Stimulated activated CD4-positive, alpha-beta T cell treated with anti-CD3 and anti-CD28 coated beads, Interleukin-4, amount 100 ng/mL, for 1 hour (primary cell): Measurements from ENCODE around the gene TMCC1.
"Not testable (repeated sequence)": the region's sequence is repeated elsewhere in the genome, so short reads cannot be mapped to it uniquely, and the experiment has no call there.

Experiments used
- DNase-seq: peaks from one replicate; pipeline ENCODE4 v3.0.0-alpha.2; 2020

Gene TMCC1

DNA sequence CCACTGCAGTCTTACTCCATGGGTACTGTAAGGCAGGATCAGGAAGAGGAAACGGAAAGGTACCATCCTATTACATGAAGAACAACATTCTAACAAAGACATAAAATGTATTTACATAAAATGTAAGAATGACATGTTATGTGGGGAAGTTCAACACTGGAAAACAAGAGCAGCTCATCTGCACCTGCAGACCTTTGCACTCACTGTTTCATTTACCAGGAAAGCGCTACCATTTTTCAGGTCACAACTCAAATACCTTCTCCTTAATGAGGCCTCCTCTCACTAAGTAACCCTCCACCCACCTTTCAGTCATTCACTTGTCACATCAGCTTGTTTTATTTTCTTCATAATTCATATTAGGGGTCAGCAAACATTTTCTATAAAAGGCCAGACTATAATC lies 2.6 kb downstream of the TMCC1 start:
- no peak for DNase-seq

- no peak for DNase-seq
These were observed 3.4 kb downstream of the TMCC1 start for GRCh38 chr3:129890125-129890524.

DNA sequence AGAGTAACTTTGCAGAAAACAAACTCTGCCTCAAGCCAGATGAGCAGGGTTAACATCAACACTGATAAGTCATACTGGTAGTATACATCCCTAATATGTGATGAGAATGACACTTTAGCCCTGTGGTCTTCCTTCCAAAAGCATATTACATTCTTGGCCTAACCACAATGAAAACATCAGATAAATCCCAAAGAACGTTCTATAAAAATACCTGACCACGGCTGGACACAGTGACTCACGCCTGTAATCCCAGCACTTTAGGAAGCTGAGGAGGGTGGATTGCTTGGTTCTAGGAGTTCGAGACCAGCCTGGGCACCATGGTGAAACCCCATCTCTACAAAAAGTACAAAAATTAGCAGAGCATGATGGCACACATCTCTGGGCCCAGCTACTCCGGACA lies 4.7 kb downstream of the TMCC1 start:
- no peak for DNase-seq

- DNase-seq = no peak
These were observed 12.2 kb downstream of the TMCC1 start for GRCh38 chr3:129881261-129881660.

GRCh38 chr3:129878355-129878754 lies 15.2 kb downstream of the TMCC1 start:
- no peak for DNase-seq

DNA sequence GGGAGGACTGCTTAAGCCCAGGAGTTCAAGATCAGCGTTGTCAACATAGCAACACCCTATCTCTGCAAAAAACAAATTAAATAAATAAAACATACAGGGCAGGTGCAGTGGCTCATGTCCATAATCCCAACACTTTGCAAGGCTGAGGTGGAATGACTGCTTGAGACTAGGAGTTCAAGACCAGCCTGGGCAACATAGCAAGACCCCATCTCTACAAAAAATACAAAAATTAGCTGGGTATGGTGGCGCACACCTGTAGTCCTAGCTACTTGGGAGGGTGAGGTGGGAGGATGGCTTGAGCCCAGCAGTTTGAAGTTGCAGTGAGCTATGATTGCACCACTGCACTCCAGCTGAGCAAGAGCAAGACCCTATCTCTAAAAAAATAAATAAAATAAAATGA lies 19.0 kb downstream of the TMCC1 start:
- DNase-seq = not testable (repeated sequence)

DNA sequence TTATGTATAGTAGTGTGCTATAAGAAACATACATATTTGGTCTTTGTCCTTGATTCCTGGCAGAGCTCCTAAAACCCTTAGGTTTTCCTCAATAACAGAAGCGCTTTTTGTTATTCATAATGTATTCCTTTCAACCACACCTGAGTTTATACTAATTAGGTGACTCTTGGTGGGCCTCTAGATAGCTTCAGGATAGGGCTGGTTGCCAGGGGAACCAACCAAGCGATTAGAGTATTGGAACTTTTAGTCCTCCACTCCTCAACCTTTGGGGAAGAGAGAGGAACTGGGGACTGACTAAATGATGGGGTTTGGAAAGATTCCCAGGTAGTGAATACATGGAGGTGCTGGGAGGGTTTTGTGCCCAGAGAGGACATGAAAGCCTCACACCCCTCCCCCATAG lies 24.6 kb downstream of the TMCC1 start:
- DNase-seq = no peak

DNA sequence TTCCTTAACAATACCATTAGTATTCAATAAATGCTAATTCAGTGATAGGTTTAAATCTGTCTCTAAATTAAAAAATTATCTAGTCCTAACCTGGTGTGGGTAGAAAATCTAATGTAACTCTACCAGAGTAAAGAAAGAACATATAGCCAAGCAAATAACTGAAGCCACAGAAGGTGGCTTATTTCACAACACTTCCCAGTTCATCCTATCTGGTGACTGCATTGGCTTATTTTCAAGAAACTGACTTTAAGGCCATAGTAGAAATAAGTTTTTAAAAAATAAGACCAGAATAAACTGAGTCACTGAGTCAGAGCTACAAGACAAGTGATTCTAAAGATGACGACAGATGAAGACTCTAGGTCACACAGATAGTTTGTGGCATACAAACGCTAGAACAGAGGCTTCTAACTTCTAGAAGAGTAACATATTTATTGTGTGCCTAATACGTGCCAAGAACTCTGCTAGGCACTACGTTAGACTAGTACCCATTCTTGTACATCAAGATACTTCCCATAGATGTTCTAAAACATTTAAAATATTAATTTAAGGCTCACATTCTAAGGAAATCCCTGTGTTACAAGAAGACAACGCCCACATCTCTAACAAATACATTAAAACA lies 25.9 kb downstream of the TMCC1 start:
- DNase-seq = no peak

DNA sequence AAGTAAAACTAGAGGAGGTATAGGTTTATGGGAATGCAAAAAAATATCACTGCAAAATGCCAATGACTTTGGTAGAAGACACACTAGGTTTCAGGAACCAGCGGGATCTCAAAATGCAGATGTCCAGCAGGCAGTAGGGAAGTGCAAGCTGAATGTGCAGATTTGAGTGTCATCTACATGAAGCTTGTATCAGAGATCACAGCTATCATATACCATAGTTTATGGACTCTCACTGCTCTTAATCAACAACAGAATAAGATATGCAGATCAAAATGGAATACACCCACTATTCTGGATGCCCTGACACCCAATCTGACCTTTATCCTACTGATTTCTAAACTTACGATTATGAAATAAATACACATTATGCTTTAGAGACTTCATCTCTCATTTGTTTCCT lies 27.7 kb downstream of the TMCC1 start:
- DNase-seq = no peak

DNA sequence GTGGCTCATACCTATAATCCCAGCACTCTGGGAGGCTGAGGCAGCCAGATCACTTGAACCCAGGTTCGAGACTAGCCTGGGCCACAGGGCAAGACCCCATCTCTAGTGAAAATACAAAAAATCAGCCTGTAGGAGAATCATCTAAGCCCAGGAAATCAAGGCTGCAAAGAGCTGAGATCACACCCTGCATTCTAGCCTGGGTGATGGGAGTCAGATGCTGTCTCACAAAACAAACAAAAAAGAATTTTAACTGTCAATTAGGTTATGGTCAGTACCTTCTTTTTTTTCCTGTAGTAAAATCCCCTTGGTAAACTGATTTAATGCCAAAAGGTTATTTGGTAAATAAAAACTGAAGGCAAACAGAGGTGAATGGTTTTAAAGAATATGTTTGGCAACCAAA lies 29.0 kb downstream of the TMCC1 start:
- no peak for DNase-seq

DNA sequence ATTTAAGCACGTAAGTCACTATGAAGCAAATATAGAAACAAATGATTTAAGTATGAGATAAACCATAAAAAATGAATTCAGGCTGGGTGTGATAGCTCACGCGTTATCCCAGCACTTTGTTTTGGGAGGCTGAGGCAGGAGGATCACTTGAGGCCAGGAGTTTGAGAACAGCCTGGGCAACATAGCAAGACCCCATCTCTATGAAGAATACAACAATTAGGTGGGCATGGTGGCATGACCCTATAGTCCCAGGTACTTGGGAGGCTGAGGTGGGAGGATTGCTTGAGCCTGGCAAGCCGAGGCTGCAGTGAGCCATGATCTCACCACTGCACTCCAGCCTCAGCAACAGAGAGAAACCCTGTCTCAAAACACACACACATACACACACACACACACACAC lies 34.2 kb downstream of the TMCC1 start:
- no peak for DNase-seq

- DNase-seq = no peak
These were observed 35.6 kb downstream of the TMCC1 start for GRCh38 chr3:129857899-129858298.

DNA sequence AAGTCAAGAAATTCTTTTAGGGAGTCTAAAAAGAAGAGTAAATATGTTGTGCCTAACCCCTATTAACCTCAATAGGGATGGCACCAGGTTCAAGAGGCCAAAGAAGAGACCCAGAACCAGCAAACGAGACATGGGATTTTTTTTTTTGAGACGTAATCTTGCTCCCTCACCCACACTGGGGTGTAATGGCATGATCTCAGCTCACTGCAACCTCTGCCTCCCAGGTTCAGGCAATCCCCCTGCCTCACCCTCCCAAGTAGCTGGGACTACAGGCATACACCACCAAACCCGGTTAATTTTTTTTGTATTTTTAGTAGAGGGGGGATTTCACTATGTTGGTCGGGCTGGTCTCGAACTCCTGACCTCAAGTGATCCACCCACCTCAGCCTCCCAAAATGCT lies 36.7 kb downstream of the TMCC1 start:
- DNase-seq = not testable (repeated sequence)

DNA sequence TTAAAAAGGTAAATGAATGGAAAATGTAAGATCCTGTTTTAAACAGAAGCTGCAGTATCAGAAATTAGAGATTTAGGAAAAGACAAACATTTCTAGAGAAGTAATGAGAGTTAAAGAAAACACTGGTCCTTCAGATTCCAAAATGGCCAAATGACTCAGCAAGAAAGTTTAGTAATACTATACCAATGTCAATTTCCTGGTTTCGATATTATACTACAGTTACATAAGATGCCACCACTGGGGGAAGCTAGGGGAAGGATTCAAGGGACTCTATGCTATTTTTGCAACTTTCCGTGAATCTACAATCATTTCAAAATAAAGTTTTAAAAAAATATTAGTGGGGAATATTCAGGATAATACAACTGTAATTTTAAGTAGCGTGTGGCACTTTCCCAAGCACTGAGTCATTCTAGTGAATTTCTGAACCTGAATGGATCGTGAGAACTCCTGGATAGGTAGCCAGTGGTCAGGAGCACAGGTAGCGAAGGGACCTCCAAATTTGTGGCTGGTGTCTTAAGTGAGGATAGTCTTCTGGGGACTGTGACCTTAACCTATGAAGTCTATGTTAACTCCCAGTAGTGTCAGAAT lies 37.6 kb downstream of the TMCC1 start:
- no peak for DNase-seq

DNA sequence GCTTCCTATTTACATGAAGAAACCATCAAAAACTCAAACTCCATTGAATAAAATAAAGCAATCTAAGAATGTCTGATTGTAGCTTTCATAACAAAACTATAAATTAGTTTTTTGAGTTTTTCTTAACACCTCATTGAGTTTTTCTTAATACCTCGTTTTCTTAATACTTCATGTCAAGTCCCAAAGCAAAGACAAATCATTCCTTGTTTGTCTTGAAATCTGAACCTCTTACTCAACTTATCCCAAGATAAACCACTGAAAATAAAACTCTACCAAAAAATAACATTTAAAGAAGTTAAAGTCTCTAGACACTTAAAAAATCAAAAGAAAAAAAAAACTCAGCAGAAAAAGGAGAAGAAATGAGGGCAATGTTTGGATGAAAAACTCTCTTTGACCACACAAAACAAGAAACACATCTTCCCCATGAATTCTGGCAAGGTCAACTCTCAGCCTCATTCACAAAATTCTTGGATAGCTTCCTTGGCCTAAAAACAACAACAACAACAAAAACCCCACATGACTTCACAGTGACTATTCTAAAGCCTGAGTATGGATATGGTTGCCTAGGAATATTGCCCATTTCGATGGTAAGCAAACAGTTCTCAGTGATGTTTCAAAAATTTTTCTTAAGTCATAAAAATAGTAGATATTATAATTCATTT lies 38.2 kb downstream of the TMCC1 start:
- no peak for DNase-seq

GRCh38 chr3:129854460-129854859 lies 39.1 kb downstream of the TMCC1 start:
- DNase-seq = no peak

DNA sequence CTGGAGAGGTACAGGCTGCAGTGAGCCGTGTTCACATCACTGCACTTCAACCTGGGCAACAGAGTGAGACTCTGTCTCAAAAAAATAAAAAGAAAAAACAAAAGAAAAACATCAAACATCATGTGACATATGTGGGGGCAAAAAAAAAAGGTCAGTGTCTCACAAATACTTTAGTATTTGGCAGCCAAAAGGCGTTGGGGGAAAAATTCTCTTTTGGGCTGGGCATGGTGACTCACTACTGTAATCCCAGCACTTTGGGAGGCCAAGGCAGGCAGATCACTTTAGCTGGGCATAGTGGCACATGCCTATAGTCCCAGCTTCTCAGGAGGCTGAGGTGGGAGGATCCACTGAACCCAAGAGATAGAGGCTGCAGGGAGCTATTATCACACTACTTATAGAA lies 47.6 kb downstream of the TMCC1 start:
- no peak for DNase-seq

- DNase-seq = no peak
These were observed 52.7 kb downstream of the TMCC1 start for GRCh38 chr3:129840707-129841360.

- DNase-seq = no peak
These were observed 55.4 kb downstream of the TMCC1 start for GRCh38 chr3:129838086-129838485.

DNA sequence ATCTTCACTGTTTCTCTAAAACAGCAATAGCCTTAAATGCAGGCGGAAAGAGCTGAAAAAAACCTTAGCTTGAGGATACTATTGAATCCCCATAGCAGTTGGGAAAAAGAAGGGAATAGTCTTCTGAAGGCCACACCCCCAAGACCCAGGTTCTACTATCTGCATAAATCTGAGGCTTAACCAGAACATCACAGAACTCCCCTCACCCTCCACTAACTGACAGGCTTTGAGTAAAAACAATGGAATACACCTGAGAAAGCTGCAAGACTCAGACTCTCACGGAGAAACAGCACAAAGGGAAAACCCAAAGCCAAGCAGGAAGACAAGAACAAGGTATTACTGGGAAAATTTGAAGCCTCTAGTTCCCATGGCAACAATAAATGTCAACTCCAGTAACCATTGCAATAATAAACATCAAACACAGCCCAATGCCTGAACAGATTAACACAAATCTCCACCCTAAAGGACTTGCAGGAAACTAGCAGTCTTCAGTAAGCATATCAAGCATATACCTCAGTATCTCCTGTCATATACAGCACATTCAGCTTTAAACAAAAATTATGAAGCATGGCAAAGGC lies 56.4 kb downstream of the TMCC1 start:
- no peak for DNase-seq

GRCh38 chr3:129836381-129837064 lies 57.0 kb downstream of the TMCC1 start:
- no peak for DNase-seq

DNA sequence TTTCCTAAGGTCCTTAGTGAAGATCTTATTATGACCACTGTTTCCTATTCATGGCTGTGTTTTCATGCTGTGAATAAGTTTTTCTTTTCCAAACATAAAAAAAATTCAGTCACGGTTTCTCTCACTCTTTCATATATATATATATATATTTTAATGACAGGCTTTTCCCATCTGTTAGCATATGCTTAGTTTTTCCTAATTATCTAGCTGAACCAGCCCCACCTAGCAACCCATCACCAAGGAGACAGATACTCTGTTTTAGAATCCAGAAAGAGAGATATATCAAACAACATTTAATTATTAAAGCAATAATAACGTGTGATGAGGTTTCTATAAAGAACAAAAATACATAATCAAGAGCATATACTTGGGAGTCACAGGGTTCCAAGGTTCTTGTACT lies 58.3 kb downstream of the TMCC1 start:
- DNase-seq = no peak

- no peak for DNase-seq
These were observed 58.9 kb downstream of the TMCC1 start for GRCh38 chr3:129834580-129834979.
